Measurements from ENCODE around the gene CLEC4M.
A peak's percentile ranks its signal among the peaks of the same experiment; 100 is the strongest.
"Not testable (repeated sequence)": the region's sequence is repeated elsewhere in the genome, so short reads cannot be mapped to it uniquely, and the experiment has no call there.

The CLEC4M gene

GRCh38 chr19:7773841-7774240 is 10.8 kb downstream of the CLEC4M start:
- no peak for DNase-seq (ENCODE audit: low read depth in 2 of 2)

DNA sequence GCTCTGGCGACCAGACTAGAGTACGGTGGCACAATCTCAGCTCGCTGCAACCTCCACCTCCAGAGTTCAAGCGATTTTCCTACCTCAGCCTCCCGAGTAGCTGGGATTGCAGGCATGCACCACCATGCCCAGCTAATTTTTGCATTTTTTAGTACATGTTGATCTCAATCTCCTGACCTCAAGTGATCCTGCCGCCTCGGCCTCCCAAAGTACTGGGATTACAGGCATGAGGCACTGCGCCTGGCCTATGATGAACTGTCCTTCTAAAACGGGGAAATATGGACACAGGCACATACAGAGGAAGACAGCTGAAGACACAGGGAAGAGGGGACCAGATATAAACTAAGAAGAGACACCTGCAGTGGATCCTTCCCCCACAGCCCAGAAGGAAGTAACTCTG is 12.7 kb downstream of the CLEC4M start:
- DNase-seq (ENCODE audit: low read depth in 2 of 2), result no peak

DNA sequence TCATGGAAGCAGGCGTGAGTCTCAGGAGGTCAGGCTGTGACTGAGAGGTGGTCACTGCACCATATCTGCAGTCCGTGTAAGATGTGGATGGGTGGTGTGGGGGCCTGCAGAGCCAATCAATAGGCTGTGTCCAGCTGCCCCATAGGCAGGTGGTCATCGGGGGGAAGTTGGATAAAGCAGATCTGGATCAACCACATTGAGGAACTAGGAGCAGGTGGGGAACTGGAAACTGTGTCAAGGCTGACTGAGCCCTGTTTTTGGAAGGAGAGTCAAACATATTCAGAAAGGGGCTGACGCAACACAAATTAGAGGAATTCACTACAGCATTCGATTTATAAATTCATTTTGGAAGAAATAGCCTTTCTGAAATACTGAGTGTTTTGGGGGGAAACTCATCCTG is 15.0 kb downstream of the CLEC4M start:
- no peak for DNase-seq (ENCODE audit: low read depth in 2 of 2)

DNA sequence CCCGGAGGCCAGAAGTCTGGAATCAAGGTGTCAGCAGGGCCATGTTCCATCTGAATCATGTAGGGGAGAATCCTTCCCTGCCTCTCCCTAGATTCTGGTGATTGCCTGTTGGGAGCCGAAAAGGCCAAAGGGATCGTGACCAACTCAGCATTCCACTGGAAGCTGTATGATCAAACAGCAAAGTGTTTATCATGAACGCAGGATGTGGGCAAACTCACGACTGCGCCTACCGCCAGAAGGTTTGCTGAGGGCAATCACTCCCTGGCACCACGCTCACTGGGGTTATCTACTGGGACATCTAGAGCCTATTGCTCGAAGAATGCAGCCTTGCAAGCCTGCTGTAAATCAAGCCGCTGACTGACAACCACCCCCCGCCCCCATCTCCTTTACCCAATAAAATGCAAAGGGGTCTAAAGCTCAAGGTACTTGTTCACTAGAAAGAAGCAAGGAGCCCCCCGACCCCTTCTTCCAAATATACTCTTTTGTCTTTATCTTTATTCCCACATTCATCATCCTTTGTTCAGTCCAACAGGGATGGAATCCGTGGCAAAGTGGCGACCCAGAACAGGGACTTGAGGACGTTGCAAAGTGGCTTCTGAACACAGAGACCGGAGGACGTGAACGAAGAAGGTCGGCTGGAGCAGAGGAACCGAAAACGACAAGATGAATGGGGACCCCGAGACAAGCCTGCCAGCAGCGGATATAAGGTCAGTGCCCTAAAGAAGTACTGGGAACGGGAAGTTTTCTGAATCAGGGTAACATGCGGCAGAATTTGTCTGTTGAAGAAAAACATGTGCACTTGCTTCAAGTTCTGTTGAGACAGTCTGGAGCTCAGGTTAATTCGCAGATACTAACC is 16.8 kb downstream of the CLEC4M start:
- no peak for DNase-seq (ENCODE audit: low read depth in 2 of 2)

GRCh38 chr19:7781157-7781556 is 18.1 kb downstream of the CLEC4M start:
- DNase-seq (ENCODE audit: low read depth in 2 of 2), result no peak

- no peak for DNase-seq (ENCODE audit: low read depth in 2 of 2)
Measured at GRCh38 chr19:7783991-7784423, 21.0 kb downstream of the CLEC4M start.

DNA sequence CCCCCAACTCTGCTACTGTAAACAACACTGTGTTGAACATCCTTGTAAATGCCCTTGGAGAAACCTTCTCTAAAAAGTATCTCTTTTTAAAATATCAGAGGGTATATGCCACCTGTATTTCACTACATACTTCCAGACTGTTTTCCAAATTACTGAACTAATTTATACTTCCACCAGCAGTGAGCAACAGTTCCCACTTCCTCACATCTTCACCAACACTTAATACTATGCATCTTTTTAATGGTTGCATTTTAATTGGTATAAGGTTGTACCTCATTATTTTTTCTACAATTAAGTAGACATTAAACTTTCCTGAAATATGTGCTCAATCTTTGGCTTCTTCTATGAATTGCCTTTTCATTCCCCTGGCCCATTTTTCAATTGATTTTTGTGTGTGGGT is 21.8 kb downstream of the CLEC4M start:
- no peak for DNase-seq (ENCODE audit: low read depth in 2 of 2)

DNA sequence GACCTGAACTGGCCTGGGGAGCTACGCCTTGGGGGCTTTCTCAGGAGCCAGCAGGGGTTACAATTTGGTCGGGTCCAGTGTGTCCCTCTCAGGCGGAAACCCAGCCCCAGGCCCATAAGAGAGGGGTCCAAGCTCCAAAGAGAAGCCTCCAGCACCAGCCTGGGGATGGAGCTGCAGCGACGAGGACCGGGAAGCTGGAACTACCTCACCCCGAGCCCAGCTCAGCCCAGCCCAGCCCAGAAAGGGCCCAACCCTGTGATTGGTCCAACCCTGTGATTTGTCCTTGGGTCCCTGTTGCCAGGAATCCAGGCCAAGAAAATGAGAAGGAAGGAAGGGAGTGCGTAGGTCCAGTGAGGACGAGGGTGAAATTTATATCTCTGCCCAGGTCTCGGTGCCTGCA is 24.1 kb downstream of the CLEC4M start:
- DNase-seq (ENCODE audit: low read depth in 2 of 2), result no peak

- no peak for DNase-seq (ENCODE audit: low read depth in 2 of 2)
Measured at GRCh38 chr19:7787602-7788177, 24.6 kb downstream of the CLEC4M start.

- no peak for DNase-seq (ENCODE audit: low read depth in 2 of 2)
Measured at GRCh38 chr19:7788178-7788932, 25.3 kb downstream of the CLEC4M start.

GRCh38 chr19:7788933-7789323 is 25.9 kb downstream of the CLEC4M start:
- no peak for DNase-seq (ENCODE audit: low read depth in 2 of 2)

DNA sequence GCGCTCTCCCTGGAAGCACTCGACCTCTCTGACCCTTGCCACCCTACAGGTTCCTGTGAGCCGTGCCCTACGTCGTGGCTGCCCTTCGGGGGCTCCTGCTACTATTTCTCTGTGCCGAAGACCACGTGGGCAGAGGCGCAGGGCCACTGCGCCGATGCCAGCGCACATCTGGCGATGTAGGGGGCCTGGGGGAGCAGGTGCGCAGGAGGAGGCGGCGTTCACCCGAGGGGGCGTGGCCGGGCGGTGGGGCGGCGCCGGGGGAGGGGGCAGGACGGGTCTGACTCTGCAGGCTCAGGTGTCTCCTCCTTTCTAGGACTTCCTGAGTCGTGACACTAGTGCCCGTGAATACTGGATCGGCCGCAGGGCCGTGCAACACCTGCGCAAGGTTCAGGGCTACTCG is 26.4 kb downstream of the CLEC4M start:
- no peak for DNase-seq (ENCODE audit: low read depth in 2 of 2)

GRCh38 chr19:7790416-7790815 is 27.4 kb downstream of the CLEC4M start:
- no peak for DNase-seq (ENCODE audit: low read depth in 2 of 2)

DNA sequence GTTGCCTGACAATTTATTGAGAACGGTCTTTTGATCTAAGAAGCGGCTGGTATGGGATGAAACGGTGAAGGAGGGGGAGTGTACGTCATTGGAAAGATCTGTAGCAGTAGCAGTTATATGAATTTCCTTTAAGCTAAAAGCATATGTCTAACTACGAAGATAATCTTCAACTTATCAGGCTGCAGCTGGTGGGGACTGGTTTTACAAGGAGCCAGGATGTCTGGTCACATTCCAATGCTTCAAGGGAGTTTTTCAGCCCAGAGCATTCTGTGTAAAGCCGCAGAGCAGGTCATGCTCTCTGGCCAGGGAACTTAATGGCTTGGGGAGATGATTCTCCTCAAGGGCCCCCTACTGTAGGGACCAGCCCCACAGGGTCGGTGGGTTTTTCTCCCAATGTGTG is 29.2 kb downstream of the CLEC4M start:
- DNase-seq (ENCODE audit: low read depth in 2 of 2), result no peak

DNA sequence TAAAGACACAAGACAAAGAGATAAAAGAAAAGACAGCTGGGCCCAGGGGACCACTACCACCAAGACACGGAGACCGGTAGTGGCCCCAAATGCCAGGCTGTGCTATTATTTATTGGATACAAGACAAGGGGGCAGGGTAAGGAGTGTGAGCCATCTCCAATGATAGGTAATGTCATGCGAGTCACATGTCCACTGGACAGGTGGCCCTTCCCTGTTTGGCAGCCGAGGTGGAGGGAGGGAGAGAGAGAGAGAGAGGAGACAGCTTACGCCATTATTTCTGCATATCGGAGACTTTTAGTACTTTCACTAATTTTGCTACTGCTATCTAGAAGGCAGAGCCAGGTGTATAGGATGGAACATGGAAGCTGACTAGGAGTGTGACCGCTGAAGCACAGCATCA is 29.7 kb downstream of the CLEC4M start:
- DNase-seq (ENCODE audit: low read depth in 2 of 2), result not testable (repeated sequence)

DNA sequence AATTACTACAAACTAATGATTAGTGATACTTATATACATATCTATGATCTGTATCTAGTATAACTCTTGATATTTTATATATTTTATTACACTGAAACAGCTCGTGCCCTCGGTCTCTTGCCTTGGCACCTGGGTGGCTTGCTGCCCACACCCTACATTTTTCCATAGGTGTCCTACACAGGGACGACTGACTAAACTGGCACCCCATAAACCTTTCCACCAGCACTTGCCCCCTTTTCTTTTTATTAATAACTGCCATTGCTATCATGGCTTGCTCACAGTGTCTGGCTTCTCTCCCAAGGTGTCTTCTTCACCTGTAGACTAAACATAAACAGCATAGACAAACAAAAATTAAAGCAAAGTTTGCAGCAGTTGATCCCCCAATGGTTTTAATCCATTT is 30.4 kb downstream of the CLEC4M start:
- no peak for DNase-seq (ENCODE audit: low read depth in 2 of 2)

DNA sequence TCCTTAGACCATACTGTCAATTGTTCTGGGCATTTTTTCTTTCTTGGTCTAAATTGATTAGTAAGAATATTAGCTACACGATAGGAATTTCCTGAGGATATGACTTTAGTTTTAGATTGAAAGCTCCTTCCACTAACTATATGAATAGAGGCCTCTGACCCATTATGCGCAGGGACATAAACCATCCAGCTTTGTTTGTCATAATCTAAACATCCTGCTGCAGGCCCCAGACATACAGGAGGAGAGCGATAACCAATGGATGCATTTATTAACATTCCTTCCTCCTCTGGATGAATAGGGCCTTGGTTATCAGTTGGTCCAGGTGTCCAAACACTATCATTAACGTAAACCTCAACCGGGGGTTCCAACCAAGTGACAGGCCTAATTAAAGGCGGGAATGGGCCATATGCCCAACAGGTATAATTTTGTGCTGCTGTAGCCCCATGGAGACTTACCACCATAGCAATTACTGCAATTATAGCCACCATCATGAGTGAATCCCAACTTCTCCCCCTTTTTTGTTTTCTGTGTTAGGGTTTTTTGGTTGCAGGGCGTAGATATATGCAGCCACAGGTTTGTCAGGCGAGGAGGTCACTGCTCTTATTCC is 32.6 kb downstream of the CLEC4M start:
- no peak for DNase-seq (ENCODE audit: low read depth in 2 of 2)

- DNase-seq (ENCODE audit: low read depth in 2 of 2), result peak; percentile 33 to 56
Measured at GRCh38 chr19:7799640-7800355, 36.8 kb downstream of the CLEC4M start.

DNA sequence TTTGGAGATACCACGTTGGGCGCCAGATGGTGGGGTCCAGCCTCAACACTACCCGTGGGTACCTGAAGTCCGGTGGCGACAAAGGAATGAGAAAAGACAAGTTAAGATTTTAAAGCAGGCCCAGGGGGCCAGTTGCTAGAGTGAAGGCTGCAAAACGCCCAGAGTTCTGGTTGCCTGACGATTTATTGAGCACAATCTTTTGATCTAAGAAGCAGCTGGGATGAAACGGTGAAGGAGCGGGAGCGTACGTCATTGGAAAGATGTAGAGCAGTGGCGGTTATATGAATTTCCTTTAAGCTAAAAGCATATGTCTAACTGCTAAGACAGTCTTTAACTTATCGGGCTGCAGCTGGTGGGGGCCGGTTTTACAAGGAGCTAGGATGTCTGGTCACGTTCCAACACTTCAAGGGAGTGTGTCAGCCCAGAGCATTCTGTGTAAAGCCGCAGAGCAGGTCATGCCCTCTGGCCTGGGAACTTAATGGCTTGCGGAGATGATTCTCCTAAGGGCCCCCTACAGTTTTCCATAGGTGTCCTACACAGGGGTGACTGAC is 38.1 kb downstream of the CLEC4M start:
- no peak for DNase-seq (ENCODE audit: low read depth in 2 of 2)

DNA sequence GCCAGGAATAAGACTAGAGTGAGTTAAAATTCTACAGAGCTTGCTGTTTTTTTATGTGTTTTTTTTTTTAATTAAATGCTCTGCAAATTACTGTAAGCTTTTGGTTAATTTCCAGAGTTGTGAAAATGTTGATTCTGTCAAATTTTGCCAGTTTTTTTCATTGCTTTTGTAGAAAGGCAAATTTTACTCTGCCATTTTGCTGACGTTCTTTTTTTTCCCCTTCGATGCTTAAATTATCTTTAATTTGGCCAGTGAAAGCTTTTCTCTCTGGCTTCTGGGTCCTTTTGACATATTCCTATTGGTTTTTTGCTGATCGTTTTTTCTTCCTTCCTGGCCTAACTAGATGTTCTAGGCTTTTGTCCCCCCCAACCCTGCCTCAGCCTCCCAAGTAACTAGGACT is 43.2 kb downstream of the CLEC4M start:
- no peak for DNase-seq (ENCODE audit: low read depth in 2 of 2)

- no peak for DNase-seq (ENCODE audit: low read depth in 2 of 2)
Measured at GRCh38 chr19:7806876-7807275, 43.8 kb downstream of the CLEC4M start.

Data from stimulated activated CD4-positive, alpha-beta T cell treated with anti-CD3 and anti-CD28 coated beads, Interleukin-12 subunit alpha, Interleukin-12 subunit beta, amount 100 ng/mL, for 24 hours (primary cell).